HepG2 (cell line): Measurements from ENCODE around the gene SATB1. TPM values are rescaled to one million over a fixed set of nuclear protein-coding genes. Genes with fewer than 3 reads are reported as not detected.

ENCODE experiments used
- BRD4 ChIP-seq: sonication (generic); formaldehyde crosslinking; IDR thresholded peaks from 2 replicates; pipeline ENCODE4 v1.4.0; 2020; ENCODE audit warnings: missing genetic modification reagents
- GABPB1 ChIP-seq: IDR thresholded peaks from 2 replicates; pipeline ENCODE4 v1.6.1; 2016; ENCODE audit warnings: mild to moderate bottlenecking, missing genetic modification reagents, moderate library complexity, missing compliant biosample characterization
- HDAC6 ChIP-seq: fragments of 200-600 bp; sonication (generic); IDR thresholded peaks from 2 replicates; pipeline ENCODE4 v1.7.0; 2017; ENCODE audit warnings: mild to moderate bottlenecking, antibody characterized with exemption, low read length, low read depth
- HNRNPLL ChIP-seq: fragments of 200-400 bp; formaldehyde crosslinking; IDR thresholded peaks from 2 replicates; pipeline ENCODE4 v1.6.1; 2017; ENCODE audit warnings: mild to moderate bottlenecking, low read depth, low read length; ENCODE audit not compliant: poor library complexity, severe bottlenecking
- KDM2A ChIP-seq: sonication (generic); formaldehyde crosslinking; IDR thresholded peaks from 2 replicates; pipeline ENCODE4 v1.4.0; 2020; ENCODE audit warnings: low read depth, missing genetic modification reagents, borderline replicate concordance
- NFKBIZ ChIP-seq: IDR thresholded peaks from 2 replicates; pipeline ENCODE4 v1.6.1; 2018; ENCODE audit warnings: missing genetic modification reagents, missing compliant biosample characterization
- NR3C1 ChIP-seq: sonication (generic); formaldehyde crosslinking; IDR thresholded peaks from 2 replicates; pipeline ENCODE4 v1.4.0; 2020; ENCODE audit warnings: missing genetic modification reagents
- REXO4 ChIP-seq: sonication (generic); formaldehyde crosslinking; IDR thresholded peaks from 2 replicates; pipeline ENCODE4 v1.8.0; 2022; ENCODE audit warnings: missing genetic modification reagents, mild to moderate bottlenecking, borderline replicate concordance
- SP2 ChIP-seq: sonication (generic); formaldehyde crosslinking; IDR thresholded peaks from 2 replicates; pipeline ENCODE4 v1.5.1; 2020; ENCODE audit warnings: mild to moderate bottlenecking, missing genetic modification reagents
- STAT6 ChIP-seq: sonication (generic); formaldehyde crosslinking; IDR thresholded peaks from 2 replicates; pipeline ENCODE4 v1.4.0; 2020; ENCODE audit warnings: missing genetic modification reagents, mild to moderate bottlenecking, borderline replicate concordance
- TAF15 ChIP-seq: fragments of 200-400 bp; formaldehyde crosslinking; IDR thresholded peaks from one replicate; pipeline ENCODE4 v1.6.1; 2018; ENCODE audit warnings: mild to moderate bottlenecking, low read depth, low read length; ENCODE audit not compliant: poor library complexity, severe bottlenecking
- ZNF138 ChIP-seq: sonication (generic); formaldehyde crosslinking; IDR thresholded peaks from 2 replicates; pipeline ENCODE4 v1.5.0; 2020; ENCODE audit warnings: mild to moderate bottlenecking, low read depth, missing genetic modification reagents
- ZNF703 ChIP-seq: sonication (generic); formaldehyde crosslinking; IDR thresholded peaks from 2 replicates; pipeline ENCODE4 v1.5.1; 2020; ENCODE audit warnings: missing genetic modification reagents, mild to moderate bottlenecking, moderate library complexity, borderline replicate concordance
- polyA plus RNA-seq, 8 experiments: library from polyadenylated mRNA; depleted of rRNA in 3 of 8; stranded (reverse) in 7 of 8; unstranded in 1 of 8; fragments of >200 nt; fragmentation: Illumina TruSeq in 4 of 8; extraction: Trizol in 4 of 8; gene quantifications; 2 replicates each; pipeline versions ENCODE4 v1.2.1 to v1.2.3, GENCODE V29; 2011 to 2016; ENCODE audit warnings: low read depth in 4 of 8, missing spikeins in 1 of 8, mixed read lengths in 1 of 8; ENCODE audit not compliant: insufficient read depth in 1 of 8
- total RNA-seq, 5 experiments: library from RNA; depleted of rRNA; stranded (reverse); fragments of >200 nt; fragmentation: Illumina TruSeq; extraction: Trizol; gene quantifications; 2 replicates each; pipeline ENCODE4 v1.2.3, GENCODE V29; 2016; ENCODE audit warnings: low read depth in 1 of 5
- TF ChIP-seq, protein P1 (sequence below): sonication (generic); formaldehyde crosslinking; IDR thresholded peaks from 2 replicates; pipeline ENCODE4 v1.4.0; 2020; ENCODE audit warnings: mild to moderate bottlenecking, missing genetic modification reagents
- TF ChIP-seq, protein P2 (sequence below): sonication (generic); formaldehyde crosslinking; IDR thresholded peaks from 2 replicates; pipeline ENCODE4 v1.8.0; 2022; ENCODE audit warnings: mild to moderate bottlenecking, missing genetic modification reagents, moderate library complexity
- TF ChIP-seq, protein P3 (sequence below): IDR thresholded peaks from 2 replicates; pipeline ENCODE4 v1.6.1; 2016; ENCODE audit warnings: low read depth, missing genetic modification reagents, missing compliant biosample characterization
- TF ChIP-seq, protein P4 (sequence below): sonication (generic); formaldehyde crosslinking; IDR thresholded peaks from 2 replicates; pipeline ENCODE4 v1.4.0; 2020; ENCODE audit warnings: missing genetic modification reagents; ENCODE audit errors: not compliant biosample characterization

SATB1 gene
- total and polyA plus RNA-seq, 2 of the 13 experiments (the other 11 are each of a cell fraction or from before 2014, with no cell fraction given) = 0.03 TPM; not detected in 1

DNA sequence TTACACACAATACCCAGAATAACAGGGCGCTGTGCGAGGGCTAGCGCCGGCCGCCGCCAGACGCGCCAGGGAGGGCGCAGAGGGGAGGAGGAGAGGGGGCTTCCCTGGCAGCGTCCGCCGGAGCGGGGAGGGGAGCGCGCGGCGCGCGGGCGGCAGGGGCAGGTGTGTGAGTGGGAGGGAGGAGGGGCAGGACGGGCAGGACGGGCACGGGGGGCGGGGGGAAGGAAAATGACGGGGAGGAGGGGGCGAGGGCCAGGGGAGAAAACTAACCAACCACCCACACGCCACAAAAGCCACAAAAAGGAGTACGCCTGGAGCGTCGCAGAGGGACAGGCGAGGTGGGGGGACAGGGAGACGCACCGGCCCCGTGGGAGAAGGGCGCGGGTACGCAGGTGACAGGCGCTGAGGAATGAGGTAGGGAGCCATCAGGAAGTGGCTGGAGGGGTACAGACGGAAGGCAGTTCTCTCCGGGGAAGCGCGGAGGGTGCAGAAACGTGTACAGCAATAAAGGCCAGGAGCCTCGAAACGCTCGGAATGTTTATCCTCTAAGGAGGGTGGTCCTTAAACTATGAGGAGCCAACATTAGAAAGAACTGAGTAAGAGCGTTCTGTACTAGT lies 610 bp upstream of the SATB1 start (continued):
- TF ChIP-seq KDM2A (CRISPR knock-in tag) = peak; percentile 27; the same call in 1 of the 2 replicates
- TF ChIP-seq, protein P1, sequence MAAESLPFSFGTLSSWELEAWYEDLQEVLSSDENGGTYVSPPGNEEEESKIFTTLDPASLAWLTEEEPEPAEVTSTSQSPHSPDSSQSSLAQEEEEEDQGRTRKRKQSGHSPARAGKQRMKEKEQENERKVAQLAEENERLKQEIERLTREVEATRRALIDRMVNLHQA (CRISPR knock-in tag) = no peak
- TF ChIP-seq NR3C1 (CRISPR knock-in tag) = no peak
- no peak for TF ChIP-seq STAT6 (CRISPR knock-in tag)
- TF ChIP-seq, protein P2, sequence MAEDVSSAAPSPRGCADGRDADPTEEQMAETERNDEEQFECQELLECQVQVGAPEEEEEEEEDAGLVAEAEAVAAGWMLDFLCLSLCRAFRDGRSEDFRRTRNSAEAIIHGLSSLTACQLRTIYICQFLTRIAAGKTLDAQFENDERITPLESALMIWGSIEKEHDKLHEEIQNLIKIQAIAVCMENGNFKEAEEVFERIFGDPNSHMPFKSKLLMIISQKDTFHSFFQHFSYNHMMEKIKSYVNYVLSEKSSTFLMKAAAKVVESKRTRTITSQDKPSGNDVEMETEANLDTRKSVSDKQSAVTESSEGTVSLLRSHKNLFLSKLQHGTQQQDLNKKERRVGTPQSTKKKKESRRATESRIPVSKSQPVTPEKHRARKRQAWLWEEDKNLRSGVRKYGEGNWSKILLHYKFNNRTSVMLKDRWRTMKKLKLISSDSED (CRISPR knock-in tag) = no peak
- no peak for TF ChIP-seq BRD4 (CRISPR knock-in tag)
- TF ChIP-seq, protein P3, sequence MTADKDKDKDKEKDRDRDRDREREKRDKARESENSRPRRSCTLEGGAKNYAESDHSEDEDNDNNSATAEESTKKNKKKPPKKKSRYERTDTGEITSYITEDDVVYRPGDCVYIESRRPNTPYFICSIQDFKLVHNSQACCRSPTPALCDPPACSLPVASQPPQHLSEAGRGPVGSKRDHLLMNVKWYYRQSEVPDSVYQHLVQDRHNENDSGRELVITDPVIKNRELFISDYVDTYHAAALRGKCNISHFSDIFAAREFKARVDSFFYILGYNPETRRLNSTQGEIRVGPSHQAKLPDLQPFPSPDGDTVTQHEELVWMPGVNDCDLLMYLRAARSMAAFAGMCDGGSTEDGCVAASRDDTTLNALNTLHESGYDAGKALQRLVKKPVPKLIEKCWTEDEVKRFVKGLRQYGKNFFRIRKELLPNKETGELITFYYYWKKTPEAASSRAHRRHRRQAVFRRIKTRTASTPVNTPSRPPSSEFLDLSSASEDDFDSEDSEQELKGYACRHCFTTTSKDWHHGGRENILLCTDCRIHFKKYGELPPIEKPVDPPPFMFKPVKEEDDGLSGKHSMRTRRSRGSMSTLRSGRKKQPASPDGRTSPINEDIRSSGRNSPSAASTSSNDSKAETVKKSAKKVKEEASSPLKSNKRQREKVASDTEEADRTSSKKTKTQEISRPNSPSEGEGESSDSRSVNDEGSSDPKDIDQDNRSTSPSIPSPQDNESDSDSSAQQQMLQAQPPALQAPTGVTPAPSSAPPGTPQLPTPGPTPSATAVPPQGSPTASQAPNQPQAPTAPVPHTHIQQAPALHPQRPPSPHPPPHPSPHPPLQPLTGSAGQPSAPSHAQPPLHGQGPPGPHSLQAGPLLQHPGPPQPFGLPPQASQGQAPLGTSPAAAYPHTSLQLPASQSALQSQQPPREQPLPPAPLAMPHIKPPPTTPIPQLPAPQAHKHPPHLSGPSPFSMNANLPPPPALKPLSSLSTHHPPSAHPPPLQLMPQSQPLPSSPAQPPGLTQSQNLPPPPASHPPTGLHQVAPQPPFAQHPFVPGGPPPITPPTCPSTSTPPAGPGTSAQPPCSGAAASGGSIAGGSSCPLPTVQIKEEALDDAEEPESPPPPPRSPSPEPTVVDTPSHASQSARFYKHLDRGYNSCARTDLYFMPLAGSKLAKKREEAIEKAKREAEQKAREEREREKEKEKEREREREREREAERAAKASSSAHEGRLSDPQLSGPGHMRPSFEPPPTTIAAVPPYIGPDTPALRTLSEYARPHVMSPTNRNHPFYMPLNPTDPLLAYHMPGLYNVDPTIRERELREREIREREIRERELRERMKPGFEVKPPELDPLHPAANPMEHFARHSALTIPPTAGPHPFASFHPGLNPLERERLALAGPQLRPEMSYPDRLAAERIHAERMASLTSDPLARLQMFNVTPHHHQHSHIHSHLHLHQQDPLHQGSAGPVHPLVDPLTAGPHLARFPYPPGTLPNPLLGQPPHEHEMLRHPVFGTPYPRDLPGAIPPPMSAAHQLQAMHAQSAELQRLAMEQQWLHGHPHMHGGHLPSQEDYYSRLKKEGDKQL (CRISPR knock-in tag) = no peak
- TF ChIP-seq ZNF703 = no peak
- TF ChIP-seq REXO4 (CRISPR knock-in tag) = no peak
- TF ChIP-seq GABPB1 (CRISPR knock-in tag) = peak; percentile 14; the same call in 1 of the 2 replicates
- no peak for TF ChIP-seq HDAC6
- TF ChIP-seq ZNF138 = no peak
- TF ChIP-seq NFKBIZ (CRISPR knock-in tag) = no peak
- TF ChIP-seq SP2 (CRISPR knock-in tag) = no peak
- TF ChIP-seq, protein P4, sequence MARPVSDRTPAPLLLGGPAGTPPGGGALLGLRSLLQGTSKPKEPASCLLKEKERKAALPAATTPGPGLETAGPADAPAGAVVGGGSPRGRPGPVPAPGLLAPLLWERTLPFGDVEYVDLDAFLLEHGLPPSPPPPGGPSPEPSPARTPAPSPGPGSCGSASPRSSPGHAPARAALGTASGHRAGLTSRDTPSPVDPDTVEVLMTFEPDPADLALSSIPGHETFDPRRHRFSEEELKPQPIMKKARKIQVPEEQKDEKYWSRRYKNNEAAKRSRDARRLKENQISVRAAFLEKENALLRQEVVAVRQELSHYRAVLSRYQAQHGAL (CRISPR knock-in tag) = no peak
- peak; percentile 5 for TF ChIP-seq HNRNPLL
- no peak for TF ChIP-seq TAF15
